Epithelial cell of proximal tubule (primary cell): Measurements from ENCODE around the gene AKR1C1. TPM values are rescaled to one million over a fixed set of nuclear protein-coding genes. Genes with fewer than 3 reads are reported as not detected.
"Not testable (repeated sequence)": the region's sequence is repeated elsewhere in the genome, so short reads cannot be mapped to it uniquely, and the experiment has no call there.

Source experiments
- DNase-seq: peaks from one replicate; pipeline ENCODE4 v3.0.0-alpha.2; 2011; ENCODE audit warnings: low read depth
- H3K4me3 ChIP-seq: 2 replicates; pipeline ENCODE4 v1.5.1; 2011; ENCODE audit warnings: low read depth, mild to moderate bottlenecking, low read length
- total RNA-seq: library from RNA; depleted of rRNA; stranded (reverse); fragments of >200 nt; gene quantifications from 2 replicates; pipeline ENCODE4 v1.2.3, GENCODE V29; 2015
- TF ChIP-seq, protein P1 (sequence below): conservative IDR thresholded peaks from 2 replicates; pipeline ENCODE4 v1.5.1; 2012; ENCODE audit warnings: low read depth, mild to moderate bottlenecking, low read length

The AKR1C1 gene
- total RNA-seq, 1 donor from 2014 or later = 1.6 TPM

DNA sequence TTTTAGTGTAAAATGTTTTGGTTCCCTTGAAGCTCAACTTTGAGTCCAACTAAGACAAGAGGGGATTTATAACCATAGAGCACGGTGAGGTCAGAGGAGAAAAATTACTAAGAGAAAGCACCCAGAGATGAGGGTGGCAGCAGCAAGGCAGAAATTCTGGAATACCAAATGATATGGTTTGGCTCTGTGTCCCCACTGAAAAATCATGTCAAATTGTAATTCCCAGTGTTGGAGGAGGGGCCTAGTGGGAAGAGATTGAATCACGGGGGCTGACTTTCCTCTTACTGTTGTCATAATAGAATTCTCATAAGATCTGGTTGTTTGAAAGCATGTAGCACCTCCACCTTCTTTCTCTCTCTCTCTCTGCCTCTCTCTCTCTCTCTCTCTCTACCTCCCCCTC lies 19.4 kb upstream of the AKR1C1 start:
- TF ChIP-seq, protein P1, sequence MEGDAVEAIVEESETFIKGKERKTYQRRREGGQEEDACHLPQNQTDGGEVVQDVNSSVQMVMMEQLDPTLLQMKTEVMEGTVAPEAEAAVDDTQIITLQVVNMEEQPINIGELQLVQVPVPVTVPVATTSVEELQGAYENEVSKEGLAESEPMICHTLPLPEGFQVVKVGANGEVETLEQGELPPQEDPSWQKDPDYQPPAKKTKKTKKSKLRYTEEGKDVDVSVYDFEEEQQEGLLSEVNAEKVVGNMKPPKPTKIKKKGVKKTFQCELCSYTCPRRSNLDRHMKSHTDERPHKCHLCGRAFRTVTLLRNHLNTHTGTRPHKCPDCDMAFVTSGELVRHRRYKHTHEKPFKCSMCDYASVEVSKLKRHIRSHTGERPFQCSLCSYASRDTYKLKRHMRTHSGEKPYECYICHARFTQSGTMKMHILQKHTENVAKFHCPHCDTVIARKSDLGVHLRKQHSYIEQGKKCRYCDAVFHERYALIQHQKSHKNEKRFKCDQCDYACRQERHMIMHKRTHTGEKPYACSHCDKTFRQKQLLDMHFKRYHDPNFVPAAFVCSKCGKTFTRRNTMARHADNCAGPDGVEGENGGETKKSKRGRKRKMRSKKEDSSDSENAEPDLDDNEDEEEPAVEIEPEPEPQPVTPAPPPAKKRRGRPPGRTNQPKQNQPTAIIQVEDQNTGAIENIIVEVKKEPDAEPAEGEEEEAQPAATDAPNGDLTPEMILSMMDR = no peak
- no peak overlapping the region for H3K4me3 ChIP-seq
- no peak for DNase-seq

DNA sequence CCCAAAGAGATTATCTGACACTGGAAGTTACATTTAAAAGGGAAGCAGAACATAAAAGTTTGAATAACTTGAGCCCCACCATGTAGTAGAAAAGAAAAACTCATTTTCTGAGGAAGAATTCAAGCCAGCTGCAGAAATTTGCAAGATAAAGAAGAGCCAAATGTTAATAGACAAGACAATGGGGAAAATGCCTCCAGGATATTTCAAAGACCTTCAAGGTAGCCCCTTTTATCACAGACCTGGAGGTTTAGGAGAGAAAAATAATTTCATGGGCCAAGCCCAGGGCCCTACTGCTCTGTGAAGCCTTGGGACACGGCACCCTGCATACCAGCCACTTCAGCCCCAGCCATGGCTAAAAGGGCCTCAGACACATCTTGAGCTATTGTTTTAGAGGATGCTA lies 18.4 kb upstream of the AKR1C1 start:
- H3K4me3 ChIP-seq = no peak overlapping the region
- TF ChIP-seq, protein P1 = no peak
- no peak for DNase-seq

DNA sequence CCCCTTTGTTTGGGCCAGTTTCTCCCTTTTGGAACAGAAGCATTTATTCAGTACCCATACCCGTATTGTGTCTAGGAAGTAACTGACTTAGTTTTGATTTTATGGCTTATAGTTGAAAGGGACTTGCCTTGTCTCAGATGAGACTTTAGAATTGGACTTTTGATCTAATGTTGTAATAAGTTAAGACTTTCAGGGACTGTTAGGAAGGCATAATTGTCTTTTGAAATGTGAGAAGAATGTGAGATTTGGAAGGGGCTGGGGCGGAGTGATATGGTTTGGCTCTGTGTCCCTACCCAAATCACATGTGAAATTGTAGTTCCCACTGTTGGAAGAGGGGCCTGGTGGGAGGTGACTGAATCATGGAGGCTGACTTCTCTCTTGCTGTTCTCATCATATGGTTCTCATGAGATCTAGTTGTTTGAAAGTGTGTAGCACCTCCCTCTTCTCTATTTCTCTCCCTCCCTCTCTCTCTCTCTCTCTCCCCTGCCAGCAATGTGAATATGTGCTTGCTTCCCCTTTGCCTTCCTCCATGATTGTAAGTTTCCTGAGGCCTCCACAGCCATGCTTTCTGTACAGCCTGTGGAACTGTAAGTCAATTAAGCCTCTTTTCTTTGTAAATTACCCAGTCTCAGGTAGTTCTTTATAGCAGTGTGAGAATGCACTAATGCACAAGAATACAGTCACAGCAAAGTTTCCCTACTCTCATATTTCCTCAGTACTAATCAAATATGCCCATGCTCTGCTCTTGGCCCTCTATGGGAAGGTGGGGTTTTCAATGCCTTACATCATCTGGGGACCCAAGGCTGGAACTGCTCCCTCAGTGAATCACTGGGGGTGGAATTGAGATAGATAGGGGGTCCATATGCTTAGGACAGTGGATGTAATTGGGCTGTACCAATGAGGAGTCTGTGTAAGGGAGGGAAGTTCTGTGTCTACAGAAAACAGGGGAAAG lies 17.2 kb upstream of the AKR1C1 start:
- TF ChIP-seq, protein P1 = no peak
- no peak for DNase-seq
- no peak overlapping the region for H3K4me3 ChIP-seq

DNA sequence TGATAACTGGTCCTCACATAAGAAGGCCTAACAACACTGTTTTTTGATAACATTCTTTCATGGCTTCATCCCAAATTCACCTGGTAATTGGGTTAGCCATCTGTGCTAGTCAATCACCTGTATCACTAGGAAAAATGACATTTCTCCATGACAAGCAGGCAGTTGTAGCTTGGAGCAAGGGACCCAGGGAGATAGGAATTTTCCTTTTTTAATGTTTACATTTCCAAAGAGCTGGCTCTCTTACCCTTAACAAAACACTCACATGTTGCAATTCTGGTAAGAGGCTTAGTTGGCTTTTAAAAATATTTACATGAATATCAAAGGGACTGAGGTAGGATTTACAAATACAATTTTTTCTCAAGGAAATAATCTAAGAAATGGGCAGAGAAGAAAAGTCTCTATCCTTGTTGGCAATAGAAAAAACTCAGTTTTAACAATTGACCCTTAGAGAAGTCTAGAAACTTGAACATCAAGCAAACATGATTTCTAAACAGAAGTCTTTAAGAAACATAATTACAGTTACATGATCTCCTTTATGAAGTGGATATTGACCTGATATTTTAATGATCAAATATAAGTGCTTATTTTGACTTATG lies 16.1 kb upstream of the AKR1C1 start:
- DNase-seq = no peak
- TF ChIP-seq, protein P1 = no peak
- no peak overlapping the region for H3K4me3 ChIP-seq

DNA sequence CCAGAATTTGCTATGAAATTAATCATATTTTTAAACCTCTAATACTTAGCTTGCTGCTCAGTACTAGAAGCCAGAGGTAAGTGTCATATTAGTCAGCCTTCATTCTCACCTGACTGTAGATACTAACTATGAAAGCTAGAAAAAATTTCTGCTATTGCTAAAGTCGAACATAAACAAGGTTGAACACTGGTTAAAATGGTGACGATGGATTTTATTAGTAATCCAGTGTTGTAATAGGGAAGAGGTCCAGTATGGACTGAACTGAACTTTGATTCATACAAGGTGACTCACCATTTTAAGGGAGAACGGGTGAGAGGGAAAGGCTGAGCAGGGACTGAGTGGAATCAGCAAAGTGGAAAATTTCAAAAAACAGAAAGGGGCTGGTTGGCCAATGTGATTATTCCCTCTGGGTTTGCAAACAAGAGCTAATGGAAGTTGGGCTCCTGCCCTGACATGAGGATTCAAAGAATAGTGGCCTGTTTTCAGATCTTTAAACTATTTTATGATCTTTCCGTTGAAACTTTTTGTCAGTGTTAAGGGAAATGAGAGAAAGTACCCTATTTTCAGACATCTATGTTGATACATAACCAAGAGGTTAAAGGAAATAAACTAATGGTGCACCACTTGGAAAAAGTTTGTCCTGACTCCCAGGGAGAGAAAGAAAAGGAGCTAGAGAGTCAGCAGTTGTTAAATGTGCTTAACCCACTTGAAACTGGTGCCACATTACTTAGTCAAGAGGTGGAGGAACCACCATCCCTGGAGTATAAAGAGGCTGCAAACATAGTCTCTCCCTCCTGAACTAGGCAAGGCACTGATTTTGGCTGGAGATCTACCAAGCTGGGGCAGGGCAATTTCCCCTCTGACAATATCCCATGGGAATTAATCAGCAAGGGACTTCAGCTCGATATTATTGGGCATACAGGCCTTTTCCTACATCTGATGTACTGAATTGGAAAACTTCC lies 15.3 kb upstream of the AKR1C1 start:
- H3K4me3 ChIP-seq = no peak overlapping the region
- TF ChIP-seq, protein P1 = no peak
- peak; percentile 100 for DNase-seq

DNA sequence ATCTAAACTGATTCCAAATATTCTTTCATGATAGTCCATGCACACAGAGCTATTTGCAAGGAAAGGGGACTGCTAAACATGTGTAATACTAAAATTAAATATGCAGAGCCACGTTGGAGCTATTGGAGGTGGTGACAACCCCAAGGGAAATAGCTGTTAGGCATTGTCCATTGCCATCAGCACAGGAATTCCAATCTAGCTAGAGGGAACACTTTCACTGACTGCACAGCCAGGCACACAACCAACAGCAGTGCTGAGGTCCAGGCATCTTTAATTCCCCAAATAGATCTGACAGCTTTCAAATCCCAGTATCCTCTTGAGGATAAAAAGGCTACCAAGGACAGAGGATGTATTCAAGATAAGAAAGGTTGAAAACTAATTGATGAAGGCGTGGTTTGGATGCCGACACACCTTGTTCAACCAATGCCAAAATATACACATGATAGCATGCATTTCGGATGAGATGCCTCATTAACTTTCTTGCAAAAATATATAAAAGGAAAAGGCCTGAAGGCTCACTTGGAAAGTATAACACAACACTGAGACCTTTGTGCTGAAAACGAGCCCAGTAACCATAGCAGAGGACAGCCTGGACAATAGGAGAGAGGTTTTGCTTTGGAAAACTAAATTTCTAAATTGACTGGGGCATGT lies 11.6 kb upstream of the AKR1C1 start:
- H3K4me3 ChIP-seq, DNase-seq: not testable (repeated sequence)
